GM21360 (cell line): ENCODE measurements around the gene CPNE8.

Experiments
- ATAC-seq: cut with Tn5 transposase; IDR thresholded peaks from one replicate; pipeline ENCODE4 v1.9.1; 2021; ENCODE audit warnings: mild to moderate bottlenecking, moderate library complexity; ENCODE audit not compliant: unreplicated experiment

CPNE8 gene

GRCh38 chr12:38898001-38898684 lies 7.2 kb downstream of the CPNE8 start:
- no peak for ATAC-seq

- no peak for ATAC-seq
These were observed 9.9 kb downstream of the CPNE8 start for GRCh38 chr12:38895446-38895845.

GRCh38 chr12:38892976-38893375 lies 12.4 kb downstream of the CPNE8 start:
- no peak for ATAC-seq

- peak; percentile 87 for ATAC-seq
These were observed 13.2 kb downstream of the CPNE8 start for GRCh38 chr12:38892087-38892786.

- ATAC-seq: no peak
These were observed 15.1 kb downstream of the CPNE8 start for GRCh38 chr12:38890102-38890855.

GRCh38 chr12:38889297-38889815 lies 16.0 kb downstream of the CPNE8 start:
- no peak for ATAC-seq

- ATAC-seq: no peak
These were observed 17.6 kb downstream of the CPNE8 start for GRCh38 chr12:38887770-38888169.

GRCh38 chr12:38886931-38887330 lies 18.5 kb downstream of the CPNE8 start:
- ATAC-seq: no peak

- no peak for ATAC-seq
These were observed 19.3 kb downstream of the CPNE8 start for GRCh38 chr12:38886064-38886463.

- ATAC-seq: no peak
These were observed 20.7 kb downstream of the CPNE8 start for GRCh38 chr12:38884666-38885065.

- no peak for ATAC-seq
These were observed 21.7 kb downstream of the CPNE8 start for GRCh38 chr12:38883629-38884134.

GRCh38 chr12:38880288-38880687 lies 25.1 kb downstream of the CPNE8 start:
- ATAC-seq: no peak

GRCh38 chr12:38878986-38879385 lies 26.4 kb downstream of the CPNE8 start:
- no peak for ATAC-seq

- no peak for ATAC-seq
These were observed 27.1 kb downstream of the CPNE8 start for GRCh38 chr12:38878333-38878705.

- no peak for ATAC-seq
These were observed 29.7 kb downstream of the CPNE8 start for GRCh38 chr12:38875586-38876228.

GRCh38 chr12:38872561-38872960 lies 32.8 kb downstream of the CPNE8 start:
- ATAC-seq: no peak

- ATAC-seq: no peak
These were observed 33.2 kb downstream of the CPNE8 start for GRCh38 chr12:38872156-38872555.

- ATAC-seq: no peak
These were observed 36.4 kb downstream of the CPNE8 start for GRCh38 chr12:38869036-38869435.

- ATAC-seq: no peak
These were observed 54.9 kb downstream of the CPNE8 start for GRCh38 chr12:38850461-38850860.

GRCh38 chr12:38847247-38847646 lies 58.1 kb downstream of the CPNE8 start:
- ATAC-seq: no peak

GRCh38 chr12:38844267-38844666 lies 61.1 kb downstream of the CPNE8 start:
- ATAC-seq: no peak
